SJCRH30 (cell line): ENCODE results near the gene AGMO. TPM values are rescaled to one million over a fixed set of nuclear protein-coding genes. Genes with fewer than 3 reads are reported as not detected.

Experiments used
- DNase-seq, 2 experiments: peaks; one replicate each; pipeline ENCODE4 v3.0.0-alpha.2; 2015 to 2020
- H3K27ac ChIP-seq: fragments of 250-450 bp; sonication (Bioruptor Pico); 2 replicates; pipeline ENCODE4 v1.5.1; 2020; ENCODE audit warnings: mild to moderate bottlenecking, moderate library complexity
- H3K27me3 ChIP-seq: fragments of 250-450 bp; sonication (Bioruptor Pico); 2 replicates; pipeline ENCODE4 v1.5.1; 2020; ENCODE audit warnings: mild to moderate bottlenecking, moderate library complexity
- H3K36me3 ChIP-seq: fragments of 250-450 bp; sonication (Bioruptor Pico); 2 replicates; pipeline ENCODE4 v1.5.1; 2020; ENCODE audit warnings: mild to moderate bottlenecking, moderate library complexity
- H3K4me1 ChIP-seq: fragments of 250-450 bp; sonication (Bioruptor Pico); 2 replicates; pipeline ENCODE4 v1.5.1; 2020; ENCODE audit warnings: mild to moderate bottlenecking, moderate library complexity
- H3K4me3 ChIP-seq: fragments of 250-450 bp; sonication (Bioruptor Pico); 2 replicates; pipeline ENCODE4 v1.5.1; 2020; ENCODE audit warnings: mild to moderate bottlenecking, moderate library complexity
- H3K9me3 ChIP-seq: fragments of 250-450 bp; sonication (Bioruptor Pico); replicated peaks from 2 replicates; pipeline ENCODE4 v1.5.1; 2020; ENCODE audit warnings: mild to moderate bottlenecking, moderate library complexity
- total RNA-seq: library from RNA; depleted of rRNA; stranded (reverse); fragments of >200 nt; shearing (Covaris generic); gene quantifications from 2 replicates; pipeline ENCODE4 v1.2.3, GENCODE V29; 2014; rRNA removed

Gene AGMO
- total RNA-seq, result 0.20 TPM in 1 of 2 replicates, not detected in the other

DNA sequence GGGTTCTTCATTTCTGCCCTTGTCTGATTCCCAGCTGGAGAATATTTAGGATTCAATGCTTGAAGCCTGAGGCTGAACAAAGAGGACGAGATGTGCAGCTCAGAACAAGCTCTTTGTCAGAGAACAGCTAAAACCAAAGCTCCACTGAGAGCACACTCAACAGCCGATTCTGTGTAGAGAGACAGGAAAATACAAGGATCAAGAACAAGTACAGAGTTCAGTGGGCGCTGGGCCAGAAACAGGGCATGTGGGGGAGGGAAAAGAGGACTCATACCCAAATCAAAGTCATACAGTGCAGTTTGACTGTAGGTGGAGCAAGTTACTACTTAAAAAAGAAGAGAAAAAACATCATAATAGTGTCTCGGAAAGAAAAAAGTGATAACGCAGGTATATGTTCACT is at the start of gene AGMO:
Gene AGMO, minus strand, starts transcription at position 181 of the 400 bp plus-strand sequence.
- Histone ChIP-seq H3K9me3 (no peaks in the 10 kb centered on the region), H3K4me1 (no peaks in the 10 kb centered on the region), H3K27me3 (no peaks in the 10 kb centered on the region), H3K27ac (no peak within 1 kb of the TSS), H3K36me3 (no peaks in the 10 kb centered on the region), H3K4me3 (no peak within 1 kb of the TSS)
- peak in 1 of 2 experiments; percentile 6 for DNase-seq

- no peak overlapping the region for H3K4me3 ChIP-seq
- no peak overlapping the region for H3K27ac ChIP-seq
- H3K36me3 ChIP-seq, result no peaks in the 10 kb centered on the region
- H3K9me3 ChIP-seq, result no peaks in the 10 kb centered on the region
- no peak for DNase-seq
- no peaks in the 10 kb centered on the region for H3K27me3 ChIP-seq
- no peaks in the 10 kb centered on the region for H3K4me1 ChIP-seq
These were observed 48.7 kb upstream of the AGMO start for GRCh38 chr7:15610503-15610902.

GRCh38 chr7:15609287-15609686 is 47.5 kb upstream of the AGMO start:
- H3K36me3 ChIP-seq, result no peaks in the 10 kb centered on the region
- no peaks in the 10 kb centered on the region for H3K9me3 ChIP-seq
- no peak overlapping the region for H3K4me3 ChIP-seq
- no peaks in the 10 kb centered on the region for H3K27me3 ChIP-seq
- no peak for DNase-seq
- H3K27ac ChIP-seq, result no peak overlapping the region
- no peaks in the 10 kb centered on the region for H3K4me1 ChIP-seq

DNA sequence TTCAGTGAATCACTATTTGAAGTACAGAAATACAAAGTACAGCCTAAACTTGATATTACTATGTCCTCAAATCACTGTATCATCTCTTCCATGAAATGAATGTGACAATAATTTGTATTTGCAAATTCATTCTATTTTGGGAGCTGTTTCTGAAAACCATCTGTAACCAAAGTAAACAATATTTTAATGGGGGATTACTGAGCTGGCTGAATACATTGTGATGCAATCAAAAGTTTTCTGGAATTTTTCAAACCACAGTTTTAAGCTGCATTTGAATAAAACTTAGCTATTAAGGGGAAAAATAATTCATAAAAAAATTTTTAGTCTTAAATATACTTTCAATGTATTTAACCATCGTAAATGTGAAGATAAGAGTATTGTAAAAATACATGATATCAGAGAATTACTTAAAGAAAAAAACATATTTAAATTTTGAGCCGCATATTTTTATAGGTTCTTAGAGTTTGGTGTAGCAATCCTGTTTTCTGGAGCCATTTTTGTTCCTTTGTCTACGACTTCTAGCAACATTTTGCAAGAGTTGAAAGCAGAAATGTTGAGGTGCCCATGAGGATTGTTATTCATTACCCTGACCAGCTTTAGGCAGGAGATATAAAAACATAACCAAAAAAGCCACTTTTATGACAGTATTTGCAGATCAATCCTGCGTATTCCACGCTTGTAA is 45.9 kb upstream of the AGMO start:
- Histone ChIP-seq H3K4me1 (no peaks in the 10 kb centered on the region), H3K27ac (no peak overlapping the region), H3K9me3 (no peaks in the 10 kb centered on the region), H3K27me3 (no peaks in the 10 kb centered on the region), H3K4me3 (no peak overlapping the region), H3K36me3 (no peaks in the 10 kb centered on the region)
- no peak for DNase-seq

DNA sequence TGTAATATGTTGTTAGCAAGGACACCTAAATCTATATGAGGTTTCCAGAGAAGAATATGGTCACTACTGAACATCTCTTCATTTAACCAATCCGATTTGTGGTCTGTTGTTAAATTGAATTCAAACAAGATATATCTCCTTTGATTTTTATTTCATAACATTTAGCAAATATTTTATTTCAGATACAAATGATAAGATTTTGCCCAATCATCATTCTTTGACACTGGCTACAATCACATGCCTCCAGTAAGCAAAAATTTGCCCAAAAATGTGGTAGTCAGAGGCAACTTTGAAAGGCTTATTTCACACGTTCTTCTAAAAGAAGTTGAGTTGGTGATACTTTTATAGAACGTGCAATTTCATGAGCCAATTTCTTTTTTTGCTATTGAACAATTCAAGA is 44.7 kb upstream of the AGMO start:
- Histone ChIP-seq H3K27ac (no peak overlapping the region), H3K36me3 (no peaks in the 10 kb centered on the region), H3K4me1 (no peaks in the 10 kb centered on the region), H3K4me3 (no peak overlapping the region), H3K9me3 (no peaks in the 10 kb centered on the region), H3K27me3 (no peaks in the 10 kb centered on the region)
- no peak for DNase-seq

- H3K36me3 ChIP-seq, result no peaks in the 10 kb centered on the region
- no peak overlapping the region for H3K27ac ChIP-seq
- H3K4me3 ChIP-seq, result no peak overlapping the region
- DNase-seq, result no peak
- no peaks in the 10 kb centered on the region for H3K9me3 ChIP-seq
- no peaks in the 10 kb centered on the region for H3K27me3 ChIP-seq
- H3K4me1 ChIP-seq, result no peaks in the 10 kb centered on the region
These were observed 42.4 kb upstream of the AGMO start for GRCh38 chr7:15604166-15604565.

- Histone ChIP-seq H3K9me3 (no peaks in the 10 kb centered on the region), H3K27ac (no peak overlapping the region), H3K4me1 (no peaks in the 10 kb centered on the region), H3K4me3 (no peak overlapping the region), H3K36me3 (no peaks in the 10 kb centered on the region), H3K27me3 (no peaks in the 10 kb centered on the region)
- DNase-seq, result no peak
These were observed 41.3 kb upstream of the AGMO start for GRCh38 chr7:15603124-15603523.

- Histone ChIP-seq H3K4me3 (no peak overlapping the region), H3K27ac (no peak overlapping the region), H3K4me1 (no peaks in the 10 kb centered on the region), H3K27me3 (no peaks in the 10 kb centered on the region), H3K36me3 (no peaks in the 10 kb centered on the region), H3K9me3 (no peaks in the 10 kb centered on the region)
- DNase-seq, result peak in 1 of 2 experiments; percentile 21
These were observed 40.4 kb upstream of the AGMO start for GRCh38 chr7:15602236-15602635.

GRCh38 chr7:15601175-15601574 is 39.4 kb upstream of the AGMO start:
- H3K36me3 ChIP-seq, result no peaks in the 10 kb centered on the region
- no peak for DNase-seq
- H3K27me3 ChIP-seq, result no peaks in the 10 kb centered on the region
- no peak overlapping the region for H3K27ac ChIP-seq
- H3K9me3 ChIP-seq, result no peaks in the 10 kb centered on the region
- no peaks in the 10 kb centered on the region for H3K4me1 ChIP-seq
- H3K4me3 ChIP-seq, result no peak overlapping the region

DNA sequence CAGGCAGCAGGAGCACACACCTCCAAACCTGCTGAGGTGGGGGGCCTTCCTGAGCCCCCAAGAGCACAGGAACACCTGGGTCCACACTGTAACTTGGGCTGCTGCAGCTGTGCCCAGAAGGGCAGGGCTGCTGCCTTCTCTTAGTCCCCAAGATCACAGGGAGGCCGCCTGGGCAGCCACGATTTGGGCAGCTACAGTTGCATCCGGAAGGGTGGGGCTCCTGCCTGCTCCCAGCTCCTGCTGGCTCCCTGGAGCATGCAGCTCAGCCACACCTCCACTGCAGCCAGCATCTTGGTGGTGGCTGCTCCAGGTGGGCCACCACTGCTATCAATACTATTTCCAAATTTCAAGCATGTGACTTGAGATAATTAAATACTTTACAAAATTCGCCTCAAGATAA is 38.5 kb upstream of the AGMO start:
- no peaks in the 10 kb centered on the region for H3K27me3 ChIP-seq
- DNase-seq, result no peak
- H3K9me3 ChIP-seq, result no peaks in the 10 kb centered on the region
- no peak overlapping the region for H3K4me3 ChIP-seq
- no peaks in the 10 kb centered on the region for H3K36me3 ChIP-seq
- no peaks in the 10 kb centered on the region for H3K4me1 ChIP-seq
- H3K27ac ChIP-seq, result no peak overlapping the region

DNA sequence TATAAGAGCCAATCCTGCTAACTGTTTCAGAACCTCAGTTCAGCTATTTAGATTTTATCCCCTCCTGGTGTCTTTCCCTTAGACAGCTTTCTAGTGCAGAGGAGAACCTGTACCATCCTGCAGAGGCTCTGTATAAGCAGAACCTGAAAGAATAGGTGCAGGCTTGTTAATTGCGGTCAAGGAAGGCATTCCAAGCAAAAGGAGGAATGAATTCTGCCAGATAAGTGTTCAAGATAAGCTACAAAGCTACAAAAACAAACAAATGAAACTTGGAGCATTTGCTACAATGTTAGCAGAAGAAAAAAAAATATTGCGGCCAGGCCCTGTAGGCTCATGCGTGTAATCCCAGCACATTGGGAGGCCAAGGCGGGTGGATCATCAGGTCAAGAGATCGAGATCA is 32.6 kb upstream of the AGMO start:
- Histone ChIP-seq H3K4me1 (0 out of 2 replicates have a peak, but pooled peaks cover 6% of the 10 kb centered on the region), H3K4me3 (no peak overlapping the region), H3K9me3 (no peaks in the 10 kb centered on the region), H3K27me3 (no peaks in the 10 kb centered on the region), H3K36me3 (no peaks in the 10 kb centered on the region), H3K27ac (no peak overlapping the region)
- peak in 1 of 2 experiments; percentile 6 for DNase-seq

DNA sequence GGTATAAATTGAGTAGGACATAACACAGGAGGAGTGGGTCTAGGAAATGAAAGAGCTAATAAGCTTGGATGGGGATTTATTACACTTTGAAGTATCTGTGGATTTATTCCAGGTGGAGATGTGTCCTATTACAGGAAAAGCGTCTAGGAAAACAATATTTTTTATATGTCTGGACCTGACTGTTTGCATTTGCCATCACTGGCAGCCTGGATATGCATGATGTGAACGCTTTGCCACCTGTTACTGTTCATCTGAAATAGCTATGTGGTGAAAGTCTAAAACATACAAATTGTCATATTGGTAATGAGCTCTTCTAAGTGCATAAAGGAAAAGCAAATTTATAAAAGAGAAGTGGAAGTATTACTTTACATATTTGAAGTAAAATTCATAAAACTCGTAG is 31.6 kb upstream of the AGMO start:
- no peaks in the 10 kb centered on the region for H3K36me3 ChIP-seq
- H3K27me3 ChIP-seq, result no peaks in the 10 kb centered on the region
- H3K4me1 ChIP-seq, result 0 out of 2 replicates have a peak, but pooled peaks cover 6% of the 10 kb centered on the region
- no peak overlapping the region for H3K4me3 ChIP-seq
- H3K27ac ChIP-seq, result no peak overlapping the region
- H3K9me3 ChIP-seq, result no peaks in the 10 kb centered on the region
- DNase-seq, result peak in 1 of 2 experiments; percentile 45

DNA sequence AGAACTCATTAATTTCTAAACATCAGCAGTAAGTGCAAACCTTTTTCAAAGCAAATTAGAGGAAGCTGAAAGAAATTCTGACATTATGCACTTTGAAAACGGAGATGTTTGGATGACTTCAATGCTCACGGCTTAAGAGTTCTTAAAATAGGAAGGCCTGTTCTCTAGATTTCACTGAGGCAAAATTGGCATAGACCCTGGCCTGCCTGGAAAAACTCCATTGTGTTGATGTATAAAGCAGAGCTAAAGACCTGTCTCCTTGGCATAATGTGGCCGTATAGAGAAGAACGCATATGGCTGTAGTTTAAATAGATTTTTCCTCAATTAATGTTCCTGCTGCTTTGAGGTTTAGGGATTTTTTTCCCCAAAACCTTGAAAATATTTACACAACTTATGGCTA is 24.5 kb upstream of the AGMO start:
- Histone ChIP-seq H3K27ac (no peak overlapping the region), H3K9me3 (no peaks in the 10 kb centered on the region), H3K36me3 (no peaks in the 10 kb centered on the region), H3K4me1 (no peaks in the 10 kb centered on the region), H3K27me3 (no peaks in the 10 kb centered on the region), H3K4me3 (no peak overlapping the region)
- no peak for DNase-seq

DNA sequence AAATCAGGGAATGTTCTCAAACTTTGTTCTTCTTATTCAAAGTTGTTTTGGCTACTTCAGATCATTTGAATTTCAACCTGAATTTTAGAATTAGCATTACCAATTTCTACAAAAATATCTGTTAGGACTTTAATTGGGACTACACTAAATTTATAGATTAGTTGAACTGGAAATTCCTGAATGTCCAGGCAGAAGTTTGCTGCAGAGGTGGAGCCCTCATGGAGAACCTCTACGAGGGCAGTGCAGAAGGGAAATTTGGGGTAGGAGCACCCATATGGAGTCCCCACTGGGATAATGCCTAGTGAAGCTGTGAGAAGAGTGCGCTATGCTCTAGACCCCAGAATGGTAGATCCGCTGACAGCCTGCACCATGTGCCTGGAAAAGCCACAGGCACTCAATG is 22.8 kb upstream of the AGMO start:
- H3K4me3 ChIP-seq, result no peak overlapping the region
- no peaks in the 10 kb centered on the region for H3K4me1 ChIP-seq
- no peak for DNase-seq
- H3K36me3 ChIP-seq, result no peaks in the 10 kb centered on the region
- no peaks in the 10 kb centered on the region for H3K27me3 ChIP-seq
- no peak overlapping the region for H3K27ac ChIP-seq
- H3K9me3 ChIP-seq, result no peaks in the 10 kb centered on the region

DNA sequence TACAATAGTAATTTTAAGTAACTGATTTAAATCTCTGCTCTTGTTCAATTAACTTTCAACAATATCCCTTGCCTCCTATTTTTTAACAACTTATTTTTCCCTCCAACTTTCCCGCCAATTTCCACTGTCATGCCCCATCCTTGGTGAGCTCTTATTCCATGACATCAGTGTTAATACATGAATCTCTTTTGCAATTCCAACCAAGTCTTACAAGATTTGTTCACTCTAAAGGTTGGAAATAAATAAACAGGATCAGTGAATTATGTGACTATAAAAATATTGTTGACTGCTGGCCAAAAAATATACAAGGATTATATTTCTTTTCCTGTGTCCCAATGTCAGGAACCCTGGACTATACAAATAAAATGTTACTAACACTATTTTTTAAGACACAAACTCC is 21.0 kb upstream of the AGMO start:
- Histone ChIP-seq H3K36me3 (no peaks in the 10 kb centered on the region), H3K4me3 (no peak overlapping the region), H3K4me1 (no peaks in the 10 kb centered on the region), H3K9me3 (no peaks in the 10 kb centered on the region), H3K27me3 (no peaks in the 10 kb centered on the region), H3K27ac (no peak overlapping the region)
- DNase-seq, result no peak

DNA sequence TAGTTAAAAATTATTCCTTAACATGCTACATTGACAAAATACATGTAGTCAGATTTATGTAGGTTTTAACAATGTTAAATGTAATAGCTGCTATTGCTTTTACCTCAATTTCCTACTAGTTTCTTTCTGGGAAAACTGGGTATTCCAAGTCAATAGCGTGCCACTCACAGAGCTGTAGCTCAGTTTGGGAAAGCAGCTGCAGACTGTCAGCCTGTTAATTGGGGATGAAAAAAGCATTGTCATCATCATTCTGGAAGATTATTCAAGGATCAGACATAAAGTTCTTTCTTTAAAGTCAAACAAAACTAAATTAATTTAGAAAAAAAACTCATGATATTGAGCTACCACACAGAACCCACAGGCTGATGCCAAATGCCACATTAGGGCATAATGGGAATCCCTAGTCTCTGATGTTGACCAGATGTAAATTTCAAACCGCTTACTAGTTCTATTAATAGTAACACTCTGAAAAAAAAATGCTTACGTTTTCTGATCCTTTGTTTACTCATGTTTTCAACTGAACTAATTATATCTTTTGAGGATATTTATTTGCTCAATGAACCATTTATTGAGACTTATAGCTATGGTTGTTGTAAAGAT is 19.6 kb upstream of the AGMO start:
- no peaks in the 10 kb centered on the region for H3K9me3 ChIP-seq
- H3K27me3 ChIP-seq, result no peaks in the 10 kb centered on the region
- no peaks in the 10 kb centered on the region for H3K4me1 ChIP-seq
- H3K36me3 ChIP-seq, result no peaks in the 10 kb centered on the region
- DNase-seq, result no peak
- H3K27ac ChIP-seq, result no peak overlapping the region
- no peak overlapping the region for H3K4me3 ChIP-seq
